Astrocyte (in vitro differentiated cells and primary cell): ENCODE data around the gene RNF227. TPM values are rescaled to one million over a fixed set of nuclear protein-coding genes. Genes with fewer than 3 reads are reported as not detected.

Experiments used
- DNase-seq: peaks from one replicate; pipeline ENCODE4 v3.0.0-alpha.2; 2010; ENCODE audit warnings: low read depth
- FAIRE-seq: peaks from 2 replicates; lab custom pipeline; 2011; peaks lifted over from hg19 to GRCh38; lab: Jason Lieb, UNC
- H2AFZ ChIP-seq: 2 replicates; pipeline ENCODE4 v1.6.0; 2012; ENCODE audit warnings: low read depth, low read length, inconsistent platforms
- H3K27ac ChIP-seq: 2 replicates; pipeline ENCODE4 v1.5.1; 2011; ENCODE audit warnings: low read depth, low read length, inconsistent platforms
- H3K27me3 ChIP-seq: 2 replicates; pipeline ENCODE4 v1.6.0; 2011; ENCODE audit warnings: low read length, inconsistent platforms; ENCODE audit not compliant: insufficient read depth
- H3K36me3 ChIP-seq: 2 replicates; pipeline ENCODE4 v1.5.1; 2011; ENCODE audit warnings: low read length, inconsistent platforms; ENCODE audit not compliant: insufficient read depth
- H3K4me1 ChIP-seq: 2 replicates; pipeline ENCODE4 v1.5.1; 2011; ENCODE audit warnings: low read length, inconsistent platforms; ENCODE audit not compliant: insufficient read depth
- H3K4me2 ChIP-seq: 2 replicates; pipeline ENCODE4 v1.6.0; 2012; ENCODE audit warnings: low read length, inconsistent platforms
- H3K4me3 ChIP-seq: 2 replicates; pipeline ENCODE4 v1.5.1; 2011; ENCODE audit warnings: low read depth, mild to moderate bottlenecking, low read length, inconsistent platforms; ENCODE audit not compliant: insufficient read depth
- H3K79me2 ChIP-seq: 2 replicates; pipeline ENCODE4 v1.6.0; 2012; ENCODE audit warnings: mild to moderate bottlenecking, low read length, inconsistent platforms; ENCODE audit not compliant: insufficient read depth
- H3K9ac ChIP-seq: 2 replicates; pipeline ENCODE4 v1.6.0; 2012; ENCODE audit warnings: mild to moderate bottlenecking, low read length, inconsistent platforms
- H3K9me3 ChIP-seq: 2 replicates; pipeline ENCODE4 v1.5.1; 2012; ENCODE audit warnings: low read depth, mild to moderate bottlenecking, low read length, inconsistent platforms; ENCODE audit not compliant: insufficient read depth
- H4K20me1 ChIP-seq: 2 replicates; pipeline ENCODE4 v1.6.0; 2012; ENCODE audit warnings: low read length, inconsistent platforms; ENCODE audit not compliant: insufficient read depth
- H3K27ac Mint-ChIP-seq: one replicate; pipeline ENCODE4 v1.8.0; 2021; ENCODE audit warnings: mild to moderate bottlenecking, mixed read lengths; ENCODE audit not compliant: unreplicated experiment
- H3K27me3 Mint-ChIP-seq: one replicate; pipeline ENCODE4 v1.8.0; 2021; ENCODE audit warnings: low read depth, mixed read lengths; ENCODE audit not compliant: unreplicated experiment
- H3K36me3 Mint-ChIP-seq: one replicate; pipeline ENCODE4 v1.8.0; 2021; ENCODE audit warnings: low read depth, mixed read lengths; ENCODE audit not compliant: unreplicated experiment
- H3K4me1 Mint-ChIP-seq: one replicate; pipeline ENCODE4 v1.8.0; 2021; ENCODE audit warnings: low read depth, mixed read lengths; ENCODE audit not compliant: unreplicated experiment
- H3K4me3 Mint-ChIP-seq: one replicate; pipeline ENCODE4 v1.8.0; 2021; ENCODE audit warnings: mild to moderate bottlenecking, moderate library complexity, mixed read lengths; ENCODE audit not compliant: unreplicated experiment
- H3K9me3 Mint-ChIP-seq: one replicate; pipeline ENCODE4 v1.8.0; 2021; ENCODE audit warnings: mild to moderate bottlenecking, mixed read lengths; ENCODE audit not compliant: unreplicated experiment
- CTCF ChIP-seq: IDR thresholded peaks from 2 replicates; pipeline ENCODE4 v1.5.1; 2011; ENCODE audit warnings: low read depth, mild to moderate bottlenecking, inconsistent platforms, low read length, moderate library complexity; ENCODE audit not compliant: insufficient read depth
- EZH2 ChIP-seq: IDR thresholded peaks from 2 replicates; pipeline ENCODE4 v1.6.1; 2012; ENCODE audit warnings: mild to moderate bottlenecking, low read length, inconsistent platforms; ENCODE audit not compliant: insufficient read depth
- total RNA-seq: library from RNA; stranded (reverse); gene quantifications from 2 replicates; pipeline ENCODE4 v1.2.1, GENCODE V29; 2021

RNF227 gene
- total RNA-seq, 1 donor from 2014 or later: 0.54 TPM

- peaks cover 19% of the 10 kb centered on the region for H3K36me3 Mint-ChIP-seq
- Histone ChIP-seq H3K4me3 (no peak overlapping the region), H2AFZ (no peak overlapping the region), H3K27ac (no peak overlapping the region), H3K9ac (no peak overlapping the region), H3K9me3 (no peaks in the 10 kb centered on the region), H3K4me1 (no peaks in the 10 kb centered on the region), H3K27me3 (no peaks in the 10 kb centered on the region), H3K36me3 (peaks cover 30% of the 10 kb centered on the region), H3K79me2 (no peaks in the 10 kb centered on the region), H4K20me1 (no peaks in the 10 kb centered on the region), H3K4me2 (no peak overlapping the region)
- H3K27ac Mint-ChIP-seq: no peak overlapping the region
- peaks cover 2% of the 10 kb centered on the region for H3K9me3 Mint-ChIP-seq
- DNase-seq (no peak), FAIRE-seq (no peak)
- no peak overlapping the region for H3K4me3 Mint-ChIP-seq
- H3K4me1 Mint-ChIP-seq: peaks cover 6% of the 10 kb centered on the region
- no peaks in the 10 kb centered on the region for H3K27me3 Mint-ChIP-seq
- TF ChIP-seq CTCF (no peak), EZH2 (no peak)
Observed at GRCh38 chr17:7950578-7950977, 34.5 kb upstream of the RNF227 start.

- Mint-ChIP-seq H3K27ac (no peak overlapping the region), H3K9me3 (peaks cover 2% of the 10 kb centered on the region), H3K4me1 (peaks cover 6% of the 10 kb centered on the region), H3K27me3 (no peaks in the 10 kb centered on the region), H3K36me3 (peaks cover 31% of the 10 kb centered on the region), H3K4me3 (no peak overlapping the region)
- no peaks in the 10 kb centered on the region for H3K27me3 ChIP-seq
- H3K27ac ChIP-seq: no peak overlapping the region
- no peak for FAIRE-seq
- H3K9ac ChIP-seq: no peak overlapping the region
- no peak for TF ChIP-seq CTCF
- TF ChIP-seq EZH2: no peak
- H4K20me1 ChIP-seq: no peaks in the 10 kb centered on the region
- H2AFZ ChIP-seq: no peak overlapping the region
- H3K4me2 ChIP-seq: no peak overlapping the region
- H3K79me2 ChIP-seq: no peaks in the 10 kb centered on the region
- H3K36me3 ChIP-seq: peaks cover 45% of the 10 kb centered on the region
- DNase-seq: no peak
- no peaks in the 10 kb centered on the region for H3K4me1 ChIP-seq
- no peaks in the 10 kb centered on the region for H3K9me3 ChIP-seq
- no peak overlapping the region for H3K4me3 ChIP-seq
Observed at GRCh38 chr17:7947651-7948050, 31.6 kb upstream of the RNF227 start.

- H3K4me3 Mint-ChIP-seq: no peak overlapping the region
- H3K9me3 Mint-ChIP-seq: peaks cover 2% of the 10 kb centered on the region
- no peaks in the 10 kb centered on the region for H4K20me1 ChIP-seq
- no peak for FAIRE-seq
- H3K79me2 ChIP-seq: no peaks in the 10 kb centered on the region
- no peak overlapping the region for H2AFZ ChIP-seq
- no peak overlapping the region for H3K27ac Mint-ChIP-seq
- no peak for DNase-seq
- no peak overlapping the region for H3K9ac ChIP-seq
- H3K27me3 Mint-ChIP-seq: no peaks in the 10 kb centered on the region
- peaks cover 45% of the 10 kb centered on the region for H3K36me3 ChIP-seq
- peaks cover 6% of the 10 kb centered on the region for H3K4me1 Mint-ChIP-seq
- H3K27ac ChIP-seq: no peak overlapping the region
- peaks cover 31% of the 10 kb centered on the region for H3K36me3 Mint-ChIP-seq
- H3K27me3 ChIP-seq: no peaks in the 10 kb centered on the region
- H3K4me2 ChIP-seq: no peak overlapping the region
- no peaks in the 10 kb centered on the region for H3K9me3 ChIP-seq
- no peak overlapping the region for H3K4me3 ChIP-seq
- H3K4me1 ChIP-seq: no peaks in the 10 kb centered on the region
- no peak for TF ChIP-seq CTCF
- TF ChIP-seq EZH2: no peak
Observed at GRCh38 chr17:7946441-7946840, 30.4 kb upstream of the RNF227 start.
